ENCODE measurements around the gene PIGC.

- TF ChIP-seq CTCF (IDR thresholded peaks at IDR 0.05) (no peak), POLR2A (IDR thresholded peaks at IDR 0.05) (no peak), EP300 (IDR thresholded peaks at IDR 0.05) (no peak)
These were observed 13.7 kb upstream of the PIGC start for GRCh38 chr1:172457479-172458130.

Measured in stomach (tissue), 4 donors.